ENCODE results near the gene EMP3. TPM values are rescaled to one million over a fixed set of nuclear protein-coding genes. Genes with fewer than 3 reads are reported as not detected.
A peak's percentile ranks its signal among the peaks of the same experiment; 100 is the strongest.

EMP3 gene
- total and polyA plus RNA-seq, 4 experiments from 2014 or later: 293 to 1,108 (median 695) TPM

DNA sequence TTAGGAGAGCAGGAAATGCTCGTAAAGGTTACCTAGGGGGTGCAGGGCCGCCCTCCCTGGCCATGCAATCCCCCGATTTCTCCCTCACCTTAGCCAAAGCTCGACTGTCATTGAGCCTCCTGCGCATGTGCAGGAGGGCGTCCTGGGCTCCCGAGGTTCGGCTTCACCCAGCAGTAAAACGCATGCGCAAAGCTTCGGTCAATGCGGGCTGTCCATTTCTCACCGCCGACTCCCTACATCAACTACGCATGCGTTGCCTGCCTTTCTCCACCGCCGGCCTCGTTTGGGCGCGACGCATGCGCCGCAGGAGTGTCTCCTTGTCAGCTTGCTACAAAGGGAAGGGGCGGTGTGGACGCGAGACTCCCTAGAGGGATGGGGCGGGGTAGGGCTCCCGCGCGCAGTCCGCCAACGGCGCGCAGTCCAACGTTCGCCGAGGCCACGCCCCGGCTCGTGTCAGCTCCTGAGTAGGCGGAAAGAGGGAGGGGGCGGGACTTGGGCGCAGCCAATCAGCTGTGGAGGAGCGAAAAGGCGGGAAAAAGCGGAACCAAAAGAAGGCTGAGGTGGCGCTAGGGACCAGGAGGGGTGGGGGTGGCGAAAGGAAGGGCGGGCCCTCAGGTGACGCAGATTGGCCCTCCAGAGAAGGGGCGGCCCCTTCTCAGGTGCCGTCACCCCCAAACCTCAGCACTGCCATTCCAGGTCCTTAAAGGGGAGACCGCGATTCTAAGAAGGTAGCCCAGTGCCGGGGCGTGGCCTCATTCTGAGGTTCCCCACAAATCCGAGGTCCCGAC, 38.7 kb downstream of the EMP3 start, which contains the start of the genes SYNGR4 and TMEM143:
Gene SYNGR4, plus strand, starts transcription at position 558 of the 788 bp plus-strand sequence. CDS start 1,476 bp downstream, outside the sequence.
Gene TMEM143, minus strand, starts transcription at position 131 of the 788 bp plus-strand sequence. Its CDS starts 20 bp downstream, at position 111.
- Histone ChIP-seq H3K9me3 (ENCODE audit: control insufficient read depth in 1 of 2, low read length in 2 of 2) (no peaks in the 10 kb centered on the region), H3K4me3 (ENCODE audit: low read length in 2 of 2) (peak within 1 kb of the TSS; percentile 93 to 94), H3K36me3 (ENCODE audit: insufficient read depth, low read length) (no peaks in the 10 kb centered on the region), H3K27ac (ENCODE audit: low read depth, low read length) (peak within 1 kb of the TSS; percentile 88), H3K4me1 (ENCODE audit: insufficient read depth, low read length) (peaks cover 17% of the 10 kb centered on the region), H3K27me3 (ENCODE audit: insufficient read depth, low read length) (no peaks in the 10 kb centered on the region)
- Mint-ChIP-seq H3K36me3 (peaks cover 5 to 7% of the 10 kb centered on the region in 2 donors), H3K9me3 (no peaks in the 10 kb centered on the region), H3K4me1 (peaks cover 4 to 14% (median 5%) of the 10 kb centered on the region in 4 donors), H3K4me3 (peak within 1 kb of the TSS; percentile 87 to 96 (median 94)), H3K27me3 (no peaks in the 10 kb centered on the region), H3K27ac (peak within 1 kb of the TSS; percentile 87 to 98 (median 92))
- intact Hi-C loops (cut with micrococcal nuclease): loop anchor here (1.0 to 10.0 kb wide), 10 partner anchors 27 to 1509 kb away; partner anchors contain the start of genes AP2S1, CYTH2, DBP and GRWD1
- peak; percentile 98 to 99 (median 99) for DNase-seq
- POLR2A ChIA-PET (ENCODE audit: partially characterized antibody): interaction anchor here (0.8 to 3.4 kb wide), 32 partner anchors 9 to 1486 kb away, joined by 3 to 65 read pairs (median 4); partner anchors contain the start of genes CA11, CARD8, DBP and EMP3
- CTCF ChIA-PET (ENCODE audit: partially characterized antibody): interaction anchor here (0.5 to 2.4 kb wide), 15 partner anchors 10 to 607 kb away, joined by 3 to 21 read pairs (median 3); partner anchors contain the start of genes EMP3 and KDELR1

DNA sequence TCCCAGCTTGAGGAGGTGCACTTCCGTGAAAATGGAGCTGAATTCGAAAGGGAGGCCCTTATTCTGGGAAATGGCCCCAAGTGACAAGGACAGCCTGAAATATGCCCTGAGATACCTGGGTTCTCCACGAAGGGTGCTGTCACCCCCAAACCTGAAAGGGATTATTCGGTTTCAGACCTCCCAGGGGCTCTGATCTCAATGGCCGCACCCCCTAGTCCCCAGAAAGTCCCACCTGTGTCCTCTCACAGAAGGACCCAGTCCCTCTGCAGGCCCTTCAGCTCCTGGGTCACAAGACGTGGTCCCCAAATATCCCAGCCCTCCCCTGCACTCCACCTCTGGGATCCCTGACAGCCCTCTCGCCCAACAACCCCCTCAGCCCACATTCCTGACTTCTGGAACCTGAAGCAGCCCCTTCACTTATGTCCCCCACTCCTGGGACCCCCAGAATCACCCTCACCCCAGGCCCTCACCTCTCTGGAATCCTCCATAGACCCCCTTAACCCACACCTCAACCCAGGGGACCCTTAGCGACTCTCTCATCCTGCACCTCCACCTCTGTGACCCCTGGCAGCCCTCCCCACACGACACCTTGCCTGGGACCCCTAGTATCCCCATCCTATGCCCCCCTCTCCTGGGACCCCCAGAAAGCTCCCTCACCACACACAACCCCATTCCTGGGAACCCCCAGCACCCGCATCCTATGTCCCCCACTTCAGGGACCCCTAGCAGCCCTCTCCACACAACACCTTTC, 39.4 kb downstream of the EMP3 start:
- H3K27me3 ChIP-seq (ENCODE audit: insufficient read depth, low read length): no peaks in the 10 kb centered on the region
- peaks cover 4 to 14% (median 5%) of the 10 kb centered on the region in 4 donors for H3K4me1 Mint-ChIP-seq
- H3K9me3 ChIP-seq (ENCODE audit: control insufficient read depth in 1 of 2, low read length in 2 of 2): no peaks in the 10 kb centered on the region
- POLR2A ChIA-PET (ENCODE audit: partially characterized antibody): interaction anchor here (0.8 to 3.4 kb wide), 18 partner anchors 8 to 281 kb away, joined by 3 to 65 read pairs (median 4); partner anchors contain the start of genes CA11, CARD8, DBP and EMP3
- no peaks in the 10 kb centered on the region for H3K27me3 Mint-ChIP-seq
- no peak for DNase-seq
- peaks cover 4 to 5% of the 10 kb centered on the region in 2 donors for H3K36me3 Mint-ChIP-seq
- CTCF ChIA-PET (ENCODE audit: partially characterized antibody): interaction anchor here (0.9 to 2.4 kb wide), 9 partner anchors 10 to 50 kb away, joined by 3 to 21 read pairs (median 5); partner anchors contain the start of genes EMP3 and KDELR1
- H3K9me3 Mint-ChIP-seq: no peaks in the 10 kb centered on the region
- peak overlapping the region; percentile 63 for H3K27ac ChIP-seq (ENCODE audit: low read depth, low read length)
- intact Hi-C loops (cut with micrococcal nuclease): loop anchor here (1.0 to 10.0 kb wide), 6 partner anchors 26 to 1510 kb away; partner anchors contain the start of genes AP2S1, DBP, GRWD1 and KDELR1
- no peaks in the 10 kb centered on the region for H3K36me3 ChIP-seq (ENCODE audit: insufficient read depth, low read length)
- H3K27ac Mint-ChIP-seq: peak overlapping the region; percentile 87 to 98 (median 92)
- H3K4me3 ChIP-seq (ENCODE audit: low read length in 2 of 2): peak overlapping the region; percentile 73 to 93
- H3K4me3 Mint-ChIP-seq: peak overlapping the region; percentile 48 to 96 (median 94)
- peaks cover 17% of the 10 kb centered on the region for H3K4me1 ChIP-seq (ENCODE audit: insufficient read depth, low read length)

DNA sequence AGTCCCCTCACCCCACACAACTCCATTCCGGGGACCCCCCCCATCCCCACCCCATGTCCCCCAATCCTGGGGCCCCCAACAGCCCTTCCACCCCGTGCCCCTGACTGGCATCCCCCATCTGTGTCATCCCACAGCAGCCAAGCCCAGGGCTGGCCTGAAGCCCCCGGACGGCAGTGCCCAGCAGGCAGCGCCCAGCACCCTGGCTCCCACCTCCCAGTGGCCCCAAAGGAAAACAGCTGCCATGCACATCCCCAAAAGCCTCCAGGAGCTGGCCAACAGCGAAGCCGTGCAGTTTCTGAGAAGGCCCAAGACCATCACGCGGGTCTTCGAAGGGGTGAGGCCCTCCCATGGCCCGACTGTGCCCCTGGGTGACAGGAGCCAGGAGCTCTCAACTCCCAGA, 40.2 kb downstream of the EMP3 start:
- intact Hi-C loops (cut with micrococcal nuclease): loop anchor here (2.0 to 10.0 kb wide), 2 partner anchors 25 to 1511 kb away; partner anchors contain the start of genes AP2S1 and KDELR1
- peaks cover 3 to 5% of the 10 kb centered on the region in 2 donors for H3K36me3 Mint-ChIP-seq
- H3K9me3 Mint-ChIP-seq: no peaks in the 10 kb centered on the region
- peak overlapping the region in 2 of 7 donors; percentile 24 to 92 for H3K27ac Mint-ChIP-seq
- ChIA-PET POLR2A (ENCODE audit: partially characterized antibody) (no interaction called here), CTCF (ENCODE audit: partially characterized antibody) (interaction anchor here (2.4 kb wide), 1 partner anchor 25 kb away, joined by 21 read pairs; the partner anchor contains the start of gene KDELR1)
- no peaks in the 10 kb centered on the region for H3K27me3 Mint-ChIP-seq
- H3K27me3 ChIP-seq (ENCODE audit: insufficient read depth, low read length): no peaks in the 10 kb centered on the region
- no peak overlapping the region for H3K4me3 Mint-ChIP-seq
- no peak overlapping the region for H3K4me3 ChIP-seq (ENCODE audit: low read length in 2 of 2)
- H3K4me1 ChIP-seq (ENCODE audit: insufficient read depth, low read length): peaks cover 17% of the 10 kb centered on the region
- no peaks in the 10 kb centered on the region for H3K9me3 ChIP-seq (ENCODE audit: control insufficient read depth in 1 of 2, low read length in 2 of 2)
- no peaks in the 10 kb centered on the region for H3K36me3 ChIP-seq (ENCODE audit: insufficient read depth, low read length)
- peaks cover 4 to 14% (median 5%) of the 10 kb centered on the region in 4 donors for H3K4me1 Mint-ChIP-seq
- DNase-seq: no peak
- no peak overlapping the region for H3K27ac ChIP-seq (ENCODE audit: low read depth, low read length)

DNA sequence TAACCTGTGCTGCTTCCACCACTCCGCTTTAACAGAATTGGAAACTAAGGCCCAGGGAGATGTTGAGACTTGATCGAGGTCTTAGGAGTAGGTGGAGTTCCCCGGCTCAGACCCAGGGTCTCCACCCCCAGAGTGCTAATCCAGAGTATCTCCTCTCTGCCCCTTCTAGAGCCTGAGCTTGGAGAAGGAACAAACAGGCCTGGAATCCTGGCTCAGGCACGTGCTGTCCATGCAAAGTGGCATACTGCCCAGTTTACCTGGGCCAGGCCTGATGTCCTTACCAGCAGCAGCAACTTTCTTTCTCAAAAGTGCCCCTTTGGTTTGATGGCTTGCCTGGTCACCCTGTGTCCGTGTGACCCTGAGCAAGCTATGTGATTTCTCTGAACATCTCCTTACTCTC, 42.5 kb downstream of the EMP3 start:
- peaks cover 0 to 5% of the 10 kb centered on the region in 2 donors for H3K36me3 Mint-ChIP-seq
- no peak for DNase-seq
- no peaks in the 10 kb centered on the region for H3K27me3 Mint-ChIP-seq
- peaks cover 15% of the 10 kb centered on the region for H3K4me1 ChIP-seq (ENCODE audit: insufficient read depth, low read length)
- no peak overlapping the region for H3K4me3 ChIP-seq (ENCODE audit: low read length in 2 of 2)
- H3K4me3 Mint-ChIP-seq: no peak overlapping the region
- H3K9me3 ChIP-seq (ENCODE audit: control insufficient read depth in 1 of 2, low read length in 2 of 2): no peaks in the 10 kb centered on the region
- intact Hi-C loops (cut with micrococcal nuclease): loop anchor here (10.0 kb wide), 1 partner anchor 1513 kb away; the partner anchor contains the start of gene AP2S1
- H3K27ac ChIP-seq (ENCODE audit: low read depth, low read length): no peak overlapping the region
- H3K27me3 ChIP-seq (ENCODE audit: insufficient read depth, low read length): no peaks in the 10 kb centered on the region
- ChIA-PET POLR2A (ENCODE audit: partially characterized antibody) (no interaction called here), CTCF (ENCODE audit: partially characterized antibody) (no interaction called here)
- H3K9me3 Mint-ChIP-seq: no peaks in the 10 kb centered on the region
- no peaks in the 10 kb centered on the region for H3K36me3 ChIP-seq (ENCODE audit: insufficient read depth, low read length)
- peak overlapping the region in 3 of 7 donors; percentile 7 to 74 (median 9) for H3K27ac Mint-ChIP-seq
- H3K4me1 Mint-ChIP-seq: peaks cover 3 to 11% (median 5%) of the 10 kb centered on the region in 4 donors

DNA sequence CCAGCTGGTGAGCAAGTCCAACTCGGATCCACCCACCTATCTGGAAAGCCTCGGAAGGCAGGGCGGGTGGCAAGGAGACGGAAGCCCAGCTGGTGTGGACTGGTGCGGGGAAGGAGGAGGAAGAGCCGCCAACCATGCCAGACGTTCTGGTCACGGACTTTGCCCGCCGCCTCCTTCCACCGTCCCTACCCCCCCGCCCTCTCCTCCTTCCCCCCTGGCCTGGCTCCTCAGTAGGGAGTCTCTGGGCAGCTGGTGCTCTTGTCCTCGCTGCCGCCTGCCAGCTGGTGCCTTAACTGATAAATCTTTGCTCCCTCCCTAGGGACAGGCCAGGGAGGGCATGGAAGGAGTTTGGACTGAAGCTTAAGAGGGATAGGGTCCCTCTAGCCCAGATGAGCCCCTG, 43.6 kb downstream of the EMP3 start:
- Histone ChIP-seq H3K4me3 (ENCODE audit: low read length in 2 of 2) (no peak overlapping the region), H3K4me1 (ENCODE audit: insufficient read depth, low read length) (peaks cover 8% of the 10 kb centered on the region), H3K27me3 (ENCODE audit: insufficient read depth, low read length) (no peaks in the 10 kb centered on the region), H3K9me3 (ENCODE audit: control insufficient read depth in 1 of 2, low read length in 2 of 2) (no peaks in the 10 kb centered on the region), H3K36me3 (ENCODE audit: insufficient read depth, low read length) (no peaks in the 10 kb centered on the region), H3K27ac (ENCODE audit: low read depth, low read length) (no peak overlapping the region)
- ChIA-PET CTCF (ENCODE audit: partially characterized antibody) (interaction anchor here (1.0 kb wide), 1 partner anchor 23 kb away, joined by 3 read pairs; the partner anchor contains the start of gene KDELR1), POLR2A (ENCODE audit: partially characterized antibody) (no interaction called here)
- Mint-ChIP-seq H3K4me3 (no peak overlapping the region), H3K27ac (no peak overlapping the region), H3K27me3 (no peaks in the 10 kb centered on the region), H3K9me3 (no peaks in the 10 kb centered on the region), H3K4me1 (peaks cover under 1 to 4% (median 2%) of the 10 kb centered on the region in 4 donors), H3K36me3 (peaks cover 0 to 1% of the 10 kb centered on the region in 2 donors)
- DNase-seq: no peak
- intact Hi-C loops (cut with micrococcal nuclease): loop anchor here (10.0 kb wide), 1 partner anchor 1514 kb away; the partner anchor contains the start of gene AP2S1

DNA sequence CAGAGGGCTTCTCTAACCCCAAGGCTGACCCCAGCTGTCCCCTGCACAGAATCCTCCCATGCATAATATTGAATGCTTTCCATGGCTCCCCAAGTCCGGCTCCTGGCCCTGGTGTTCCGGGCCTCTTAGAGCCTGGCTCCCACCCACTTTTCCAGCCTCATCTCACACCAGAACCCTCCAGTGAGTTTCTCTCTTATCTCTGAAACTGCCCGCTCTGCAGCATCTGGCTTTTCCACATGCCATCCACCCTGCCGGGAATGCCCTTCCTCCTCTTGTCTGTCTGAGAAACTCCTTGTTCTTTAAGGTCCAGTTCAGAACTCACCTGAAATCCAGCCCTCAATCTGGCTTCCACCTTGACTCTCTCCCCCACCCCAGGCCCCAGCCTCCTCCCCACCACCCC, 45.6 kb downstream of the EMP3 start:
- Mint-ChIP-seq H3K4me1 (no peaks in the 10 kb centered on the region), H3K4me3 (no peak overlapping the region), H3K36me3 (no peaks in the 10 kb centered on the region), H3K9me3 (no peaks in the 10 kb centered on the region), H3K27ac (no peak overlapping the region), H3K27me3 (no peaks in the 10 kb centered on the region)
- ChIA-PET POLR2A (ENCODE audit: partially characterized antibody) (no interaction called here), CTCF (ENCODE audit: partially characterized antibody) (interaction anchor here (1.2 kb wide), 1 partner anchor 20 kb away, joined by 5 read pairs; the partner anchor contains the start of gene KDELR1)
- H3K9me3 ChIP-seq (ENCODE audit: control insufficient read depth in 1 of 2, low read length in 2 of 2): no peaks in the 10 kb centered on the region
- H3K27ac ChIP-seq (ENCODE audit: low read depth, low read length): no peak overlapping the region
- no peak for DNase-seq
- no peaks in the 10 kb centered on the region for H3K4me1 ChIP-seq (ENCODE audit: insufficient read depth, low read length)
- no peak overlapping the region for H3K4me3 ChIP-seq (ENCODE audit: low read length in 2 of 2)
- H3K27me3 ChIP-seq (ENCODE audit: insufficient read depth, low read length): no peaks in the 10 kb centered on the region
- H3K36me3 ChIP-seq (ENCODE audit: insufficient read depth, low read length): no peaks in the 10 kb centered on the region
- intact Hi-C loops (cut with micrococcal nuclease): no loop called here
